ENCODE data around the gene ADAM12. TPM values are rescaled to one million over a fixed set of nuclear protein-coding genes. Genes with fewer than 3 reads are reported as not detected.

Gene ADAM12
- total RNA-seq, 1 donor from 2014 or later = 100 TPM

GRCh38 chr10:126372396-126372795 is 15.9 kb downstream of the ADAM12 start:
- peaks cover 100% of the 10 kb centered on the region for H3K79me2 ChIP-seq (ENCODE audit: insufficient read depth, low read length)
- no peak overlapping the region for H2AFZ ChIP-seq (ENCODE audit: low read depth, low read length)
- H4K20me1 ChIP-seq (ENCODE audit: insufficient read depth, low read length) = peaks cover 59% of the 10 kb centered on the region
- DNase-seq (ENCODE audit: low read depth) (no peak), FAIRE-seq (no peak)
- H3K4me2 ChIP-seq (ENCODE audit: low read length) = no peak overlapping the region
- Mint-ChIP-seq H3K4me1 (ENCODE audit: low read depth, unreplicated experiment) (peaks cover 27% of the 10 kb centered on the region), H3K27ac (ENCODE audit: unreplicated experiment) (no peak overlapping the region), H3K9me3 (ENCODE audit: unreplicated experiment) (peaks cover 12% of the 10 kb centered on the region), H3K4me3 (ENCODE audit: unreplicated experiment) (no peak overlapping the region), H3K36me3 (ENCODE audit: low read depth, unreplicated experiment) (peaks cover 22% of the 10 kb centered on the region), H3K27me3 (ENCODE audit: low read depth, unreplicated experiment) (no peaks in the 10 kb centered on the region)
- H3K36me3 ChIP-seq (ENCODE audit: insufficient read depth, low read length) = peaks cover 13% of the 10 kb centered on the region
- H3K27ac ChIP-seq (ENCODE audit: low read depth, low read length) = no peak overlapping the region
- H3K9me3 ChIP-seq (ENCODE audit: insufficient read depth, low read depth, low read length) = no peaks in the 10 kb centered on the region
- TF ChIP-seq, protein P1, sequence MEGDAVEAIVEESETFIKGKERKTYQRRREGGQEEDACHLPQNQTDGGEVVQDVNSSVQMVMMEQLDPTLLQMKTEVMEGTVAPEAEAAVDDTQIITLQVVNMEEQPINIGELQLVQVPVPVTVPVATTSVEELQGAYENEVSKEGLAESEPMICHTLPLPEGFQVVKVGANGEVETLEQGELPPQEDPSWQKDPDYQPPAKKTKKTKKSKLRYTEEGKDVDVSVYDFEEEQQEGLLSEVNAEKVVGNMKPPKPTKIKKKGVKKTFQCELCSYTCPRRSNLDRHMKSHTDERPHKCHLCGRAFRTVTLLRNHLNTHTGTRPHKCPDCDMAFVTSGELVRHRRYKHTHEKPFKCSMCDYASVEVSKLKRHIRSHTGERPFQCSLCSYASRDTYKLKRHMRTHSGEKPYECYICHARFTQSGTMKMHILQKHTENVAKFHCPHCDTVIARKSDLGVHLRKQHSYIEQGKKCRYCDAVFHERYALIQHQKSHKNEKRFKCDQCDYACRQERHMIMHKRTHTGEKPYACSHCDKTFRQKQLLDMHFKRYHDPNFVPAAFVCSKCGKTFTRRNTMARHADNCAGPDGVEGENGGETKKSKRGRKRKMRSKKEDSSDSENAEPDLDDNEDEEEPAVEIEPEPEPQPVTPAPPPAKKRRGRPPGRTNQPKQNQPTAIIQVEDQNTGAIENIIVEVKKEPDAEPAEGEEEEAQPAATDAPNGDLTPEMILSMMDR (IDR thresholded peaks at IDR 0.05; ENCODE audit: insufficient read depth, low read depth, low read length) = no peak
- no peak for TF ChIP-seq EZH2 (IDR thresholded peaks at IDR 0.05; ENCODE audit: insufficient read depth, low read length)
- H3K27me3 ChIP-seq (ENCODE audit: insufficient read depth, low read length) = no peaks in the 10 kb centered on the region
- peaks cover 13% of the 10 kb centered on the region for H3K4me1 ChIP-seq (ENCODE audit: insufficient read depth, low read length)
- H3K9ac ChIP-seq (ENCODE audit: low read length) = no peak overlapping the region
- H3K4me3 ChIP-seq (ENCODE audit: insufficient read depth, low read depth, low read length) = no peak overlapping the region

DNA sequence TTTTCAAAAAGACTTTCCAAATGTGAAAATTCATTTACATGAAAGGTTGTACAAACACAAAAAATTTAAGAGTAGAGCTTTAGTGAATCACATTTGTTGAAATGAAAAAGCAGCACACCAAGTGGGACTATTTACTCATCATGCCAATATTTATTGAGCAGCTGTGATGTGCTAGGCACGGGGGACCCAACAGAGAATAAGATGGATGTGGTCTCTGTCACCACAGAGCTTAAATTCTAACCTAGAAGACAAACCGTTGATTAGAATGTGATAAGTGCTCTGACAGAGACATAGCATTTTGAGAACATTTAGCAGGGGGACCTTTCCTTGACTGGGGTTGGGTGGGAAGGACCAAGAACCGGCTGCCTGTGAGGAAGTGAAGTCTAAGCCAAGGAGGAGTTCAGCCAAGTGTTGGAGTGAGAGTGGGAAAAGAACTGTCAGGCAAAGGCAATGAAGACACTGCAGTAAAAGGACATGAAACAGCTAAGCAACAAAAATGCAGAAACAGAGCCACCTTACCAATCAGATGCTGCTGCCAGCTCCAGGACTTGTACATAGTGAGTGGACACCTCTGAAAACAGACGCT is 19.1 kb downstream of the ADAM12 start:
- Histone ChIP-seq H3K9ac (ENCODE audit: low read length) (no peak overlapping the region), H3K4me1 (ENCODE audit: insufficient read depth, low read length) (peaks cover 4% of the 10 kb centered on the region), H3K27ac (ENCODE audit: low read depth, low read length) (no peak overlapping the region), H3K4me2 (ENCODE audit: low read length) (no peak overlapping the region), H3K79me2 (ENCODE audit: insufficient read depth, low read length) (peaks cover 100% of the 10 kb centered on the region), H3K36me3 (ENCODE audit: insufficient read depth, low read length) (peaks cover 7% of the 10 kb centered on the region), H4K20me1 (ENCODE audit: insufficient read depth, low read length) (peaks cover 63% of the 10 kb centered on the region), H3K9me3 (ENCODE audit: insufficient read depth, low read depth, low read length) (no peaks in the 10 kb centered on the region), H3K4me3 (ENCODE audit: insufficient read depth, low read depth, low read length) (no peak overlapping the region), H3K27me3 (ENCODE audit: insufficient read depth, low read length) (no peaks in the 10 kb centered on the region), H2AFZ (ENCODE audit: low read depth, low read length) (no peak overlapping the region)
- Mint-ChIP-seq H3K27me3 (ENCODE audit: low read depth, unreplicated experiment) (no peaks in the 10 kb centered on the region), H3K27ac (ENCODE audit: unreplicated experiment) (no peak overlapping the region), H3K4me1 (ENCODE audit: low read depth, unreplicated experiment) (peaks cover 25% of the 10 kb centered on the region), H3K36me3 (ENCODE audit: low read depth, unreplicated experiment) (peaks cover 9% of the 10 kb centered on the region), H3K9me3 (ENCODE audit: unreplicated experiment) (no peaks in the 10 kb centered on the region), H3K4me3 (ENCODE audit: unreplicated experiment) (no peak overlapping the region)
- TF ChIP-seq, protein P1 (IDR thresholded peaks at IDR 0.05; ENCODE audit: insufficient read depth, low read depth, low read length) = no peak
- no peak for TF ChIP-seq EZH2 (IDR thresholded peaks at IDR 0.05; ENCODE audit: insufficient read depth, low read length)
- FAIRE-seq (no peak), DNase-seq (ENCODE audit: low read depth) (no peak)

- Histone ChIP-seq H3K9ac (ENCODE audit: low read length) (no peak overlapping the region), H2AFZ (ENCODE audit: low read depth, low read length) (no peak overlapping the region), H3K4me2 (ENCODE audit: low read length) (no peak overlapping the region), H3K27me3 (ENCODE audit: insufficient read depth, low read length) (no peaks in the 10 kb centered on the region), H3K79me2 (ENCODE audit: insufficient read depth, low read length) (peaks cover 98% of the 10 kb centered on the region), H3K4me3 (ENCODE audit: insufficient read depth, low read depth, low read length) (no peak overlapping the region), H3K9me3 (ENCODE audit: insufficient read depth, low read depth, low read length) (peaks cover 6% of the 10 kb centered on the region), H3K36me3 (ENCODE audit: insufficient read depth, low read length) (no peaks in the 10 kb centered on the region), H3K27ac (ENCODE audit: low read depth, low read length) (no peak overlapping the region), H3K4me1 (ENCODE audit: insufficient read depth, low read length) (no peaks in the 10 kb centered on the region), H4K20me1 (ENCODE audit: insufficient read depth, low read length) (peaks cover 34% of the 10 kb centered on the region)
- Mint-ChIP-seq H3K36me3 (ENCODE audit: low read depth, unreplicated experiment) (peaks cover 38% of the 10 kb centered on the region), H3K27ac (ENCODE audit: unreplicated experiment) (no peak overlapping the region), H3K4me3 (ENCODE audit: unreplicated experiment) (no peak overlapping the region), H3K4me1 (ENCODE audit: low read depth, unreplicated experiment) (no peaks in the 10 kb centered on the region), H3K27me3 (ENCODE audit: low read depth, unreplicated experiment) (no peaks in the 10 kb centered on the region), H3K9me3 (ENCODE audit: unreplicated experiment) (peaks cover 30% of the 10 kb centered on the region)
- DNase-seq (ENCODE audit: low read depth) = no peak
- no peak for FAIRE-seq
- TF ChIP-seq EZH2 (IDR thresholded peaks at IDR 0.05; ENCODE audit: insufficient read depth, low read length) = no peak
- TF ChIP-seq, protein P1 (IDR thresholded peaks at IDR 0.05; ENCODE audit: insufficient read depth, low read depth, low read length) = no peak
Measured at GRCh38 chr10:126357169-126357568, 31.1 kb downstream of the ADAM12 start.

All from astrocyte (in vitro differentiated cells and primary cell).